BE2C (cell line): ENCODE results near the gene DPP4.

ENCODE experiments used
- DNase-seq: peaks from one replicate; pipeline ENCODE4 v3.0.0-alpha.2; 2020
- H3K27me3 ChIP-seq: fragments of 250-450 bp; sonication (Bioruptor Pico); 2 replicates; pipeline ENCODE4 v1.5.1; 2020; ENCODE audit warnings: mild to moderate bottlenecking
- H3K36me3 ChIP-seq: fragments of 250-450 bp; sonication (Bioruptor Pico); 2 replicates; pipeline ENCODE4 v1.5.1; 2020; ENCODE audit warnings: mild to moderate bottlenecking
- H3K4me1 ChIP-seq: fragments of 250-450 bp; sonication (Bioruptor Pico); 2 replicates; pipeline ENCODE4 v1.5.1; 2020
- H3K4me3 ChIP-seq: 2 replicates; pipeline ENCODE4 v1.5.1; 2011; ENCODE audit warnings: low read depth, low read length
- H3K9me3 ChIP-seq: fragments of 250-450 bp; sonication (Bioruptor Pico); 2 replicates; pipeline ENCODE4 v1.5.1; 2020
- CTCF ChIP-seq: IDR thresholded peaks from 2 replicates; pipeline ENCODE4 v1.5.1; 2012; ENCODE audit warnings: mild to moderate bottlenecking, low read depth, low read length

DPP4 gene

DNA sequence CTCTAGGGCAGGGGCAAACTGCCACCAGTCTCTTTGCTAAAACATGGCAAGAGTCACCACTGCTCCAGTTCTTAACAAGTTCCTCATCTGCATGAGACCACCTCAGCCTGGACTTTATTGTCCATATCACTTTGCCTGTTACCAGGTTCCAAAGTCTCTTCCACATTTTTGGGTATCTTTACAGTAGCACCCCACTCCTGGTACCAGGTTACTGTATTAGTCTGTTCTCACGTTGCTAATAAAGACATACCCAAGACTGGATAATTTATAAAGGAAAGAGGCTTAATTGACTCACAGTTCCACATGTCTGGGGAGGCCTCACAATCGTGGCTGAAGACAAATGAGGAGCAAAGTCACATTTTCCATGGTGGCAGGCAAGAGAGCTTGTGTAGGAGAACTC, 5.5 kb upstream of the DPP4 start:
- Histone ChIP-seq H3K4me1 (no peaks in the 10 kb centered on the region), H3K36me3 (no peaks in the 10 kb centered on the region), H3K9me3 (no peaks in the 10 kb centered on the region), H3K4me3 (no peak overlapping the region), H3K27me3 (no peaks in the 10 kb centered on the region)
- no peak for DNase-seq
- no peak for TF ChIP-seq CTCF

GRCh38 chr2:162075689-162076132, 1.7 kb upstream of the DPP4 start:
- DNase-seq = no peak
- no peaks in the 10 kb centered on the region for H3K27me3 ChIP-seq
- no peaks in the 10 kb centered on the region for H3K36me3 ChIP-seq
- no peak for TF ChIP-seq CTCF
- H3K4me1 ChIP-seq = no peaks in the 10 kb centered on the region
- no peaks in the 10 kb centered on the region for H3K9me3 ChIP-seq
- H3K4me3 ChIP-seq = no peak overlapping the region

DNA sequence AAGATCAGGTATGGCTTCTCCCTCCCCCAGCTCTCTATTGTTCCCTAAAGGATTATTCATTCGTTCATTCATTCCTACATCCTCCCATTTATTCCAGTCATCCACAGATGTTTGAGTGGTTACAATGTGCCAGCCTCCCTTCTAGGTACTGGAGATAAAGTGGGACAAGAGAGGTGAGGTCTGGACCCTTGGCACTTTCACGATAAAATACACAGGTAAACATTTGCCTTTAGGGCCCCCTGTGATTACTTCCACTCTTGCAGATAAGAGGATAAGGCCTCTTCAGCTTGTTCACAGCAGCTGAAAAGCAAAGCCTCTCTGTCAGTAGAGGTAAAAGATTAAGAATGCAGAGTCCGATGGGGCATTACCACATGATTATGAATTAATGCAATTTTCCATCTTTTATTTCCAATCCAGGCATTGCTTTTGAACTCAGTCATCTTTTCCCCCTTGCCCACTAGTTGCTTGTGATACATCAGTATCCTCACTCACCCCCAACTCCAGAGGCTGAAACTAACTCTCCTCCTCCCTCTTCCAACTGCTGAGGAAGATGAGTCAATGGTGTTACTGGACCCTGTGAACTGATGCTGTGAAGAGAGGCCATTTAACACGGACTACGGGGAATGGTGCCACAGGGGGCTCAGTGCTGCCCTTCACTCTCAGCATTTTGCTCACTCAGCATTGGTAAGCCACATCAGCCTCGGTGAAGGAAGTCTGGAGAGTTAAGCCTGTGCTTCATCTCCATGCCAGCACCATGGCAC, 1.1 kb upstream of the DPP4 start:
- no peaks in the 10 kb centered on the region for H3K36me3 ChIP-seq
- H3K4me3 ChIP-seq = no peak overlapping the region
- H3K27me3 ChIP-seq = no peaks in the 10 kb centered on the region
- DNase-seq = no peak
- H3K4me1 ChIP-seq = no peaks in the 10 kb centered on the region
- no peaks in the 10 kb centered on the region for H3K9me3 ChIP-seq
- no peak for TF ChIP-seq CTCF

DNA sequence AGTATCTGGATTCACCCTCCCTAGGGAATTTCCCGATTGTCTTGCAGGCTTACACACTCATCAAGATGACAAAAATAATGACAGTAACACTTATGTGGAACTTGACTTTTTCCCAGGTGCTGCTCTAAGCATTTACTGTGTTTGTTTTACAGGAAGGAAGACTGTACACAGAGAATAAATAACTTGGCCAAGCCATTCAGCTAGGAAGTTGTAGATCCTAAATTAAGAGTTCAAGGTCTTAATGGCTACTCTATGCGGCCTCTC, 549 bp upstream of the DPP4 start:
- Histone ChIP-seq H3K27me3 (no peaks in the 10 kb centered on the region), H3K9me3 (no peaks in the 10 kb centered on the region), H3K36me3 (no peaks in the 10 kb centered on the region), H3K4me1 (no peaks in the 10 kb centered on the region), H3K4me3 (no peak overlapping the region)
- no peak for TF ChIP-seq CTCF
- DNase-seq = no peak

DNA sequence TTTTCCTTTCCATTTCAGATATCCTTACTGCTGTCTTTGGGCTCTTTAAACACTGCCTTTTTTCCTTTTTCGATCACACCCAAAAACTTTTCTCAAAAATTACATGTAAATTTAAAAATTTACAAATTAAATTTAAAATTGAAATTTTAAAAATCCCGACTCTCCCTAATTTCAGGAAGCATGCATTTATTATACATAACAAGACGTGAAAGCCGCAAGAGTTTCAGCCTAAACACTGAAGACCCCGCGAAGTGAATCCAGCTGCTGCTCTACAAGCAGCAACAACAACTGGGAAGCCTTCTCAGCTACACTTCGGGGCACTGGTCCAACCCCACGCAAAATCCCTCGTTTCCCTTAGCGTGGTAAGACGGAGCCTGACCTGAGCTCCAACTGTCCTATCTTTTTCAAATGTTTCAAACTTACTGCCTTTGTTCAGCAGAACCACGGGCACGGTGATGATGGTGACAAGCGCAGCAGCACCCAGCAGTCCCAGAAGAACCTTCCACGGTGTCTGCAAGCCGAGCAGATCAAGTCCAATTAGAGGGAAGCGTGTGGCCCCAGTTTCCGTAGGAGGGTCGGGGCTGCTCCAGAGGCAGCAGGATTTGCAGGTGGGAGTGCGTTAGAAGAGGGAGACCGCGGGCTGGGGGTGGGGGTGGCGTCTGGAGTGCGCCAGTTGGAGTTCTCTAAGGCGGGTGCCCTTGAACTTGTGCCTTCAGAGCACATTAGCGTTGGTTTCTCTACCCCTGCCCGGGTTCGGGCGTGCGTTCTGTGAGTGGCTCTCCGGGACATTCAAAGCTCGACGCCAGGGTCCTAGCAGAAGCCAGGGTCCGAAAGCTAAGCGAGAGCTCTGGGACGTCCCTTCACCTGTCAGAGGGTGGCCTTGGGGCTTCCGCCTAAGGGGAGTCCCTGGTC, 783 bp downstream of the DPP4 start:
- DNase-seq = no peak
- H3K27me3 ChIP-seq = no peaks in the 10 kb centered on the region
- H3K4me3 ChIP-seq = no peak overlapping the region
- H3K4me1 ChIP-seq = no peaks in the 10 kb centered on the region
- H3K9me3 ChIP-seq = no peaks in the 10 kb centered on the region
- no peaks in the 10 kb centered on the region for H3K36me3 ChIP-seq
- TF ChIP-seq CTCF = no peak

DNA sequence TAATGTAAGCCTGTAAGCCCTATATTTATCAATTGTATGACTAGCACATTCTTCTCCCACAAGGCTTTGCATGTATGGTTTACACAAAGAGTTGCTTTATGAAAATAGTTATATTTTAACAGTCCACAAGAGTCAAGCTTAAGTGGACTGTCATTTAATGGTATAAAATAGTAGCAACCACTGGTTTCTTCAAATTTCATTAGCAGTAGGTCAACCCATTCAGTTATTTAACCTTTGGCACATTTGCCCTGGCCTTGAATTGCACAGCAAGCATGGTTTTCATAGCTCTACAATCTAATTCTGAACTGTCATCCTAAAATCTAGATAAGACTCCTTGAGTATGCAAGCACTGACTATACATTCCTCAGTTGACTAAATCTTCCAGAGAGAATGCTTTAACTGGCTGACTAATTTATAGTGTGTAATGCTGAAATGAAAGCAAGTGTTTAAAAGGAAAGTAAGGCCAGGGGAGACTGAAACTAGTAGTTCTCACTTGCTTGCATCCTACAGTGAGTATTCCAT, 1.8 kb downstream of the DPP4 start:
- no peak for DNase-seq
- no peak for TF ChIP-seq CTCF
- no peaks in the 10 kb centered on the region for H3K4me1 ChIP-seq

More for the DNA sequence above, 1.8 kb downstream of the DPP4 start:
- Histone ChIP-seq H3K9me3 (no peaks in the 10 kb centered on the region), H3K36me3 (no peaks in the 10 kb centered on the region), H3K4me3 (no peak overlapping the region), H3K27me3 (no peaks in the 10 kb centered on the region)
